Measurements from ENCODE around the gene SEPTIN10. TPM values are rescaled to one million over a fixed set of nuclear protein-coding genes. Genes with fewer than 3 reads are reported as not detected.
A peak's percentile ranks its signal among the peaks of the same experiment; 100 is the strongest.

SEPTIN10 gene
- total RNA-seq: 1 to 10 TPM; 1.5 to 7.2 TPM

- Mint-ChIP-seq H3K27me3 (ENCODE audit: low read depth) (peaks cover 79% of the 10 kb centered on the region), H3K4me1 (ENCODE audit: low read depth) (peaks cover 17% of the 10 kb centered on the region), H3K27ac (peak within 1 kb of the TSS; percentile 84), H3K9me3 (no peaks in the 10 kb centered on the region), H3K36me3 (ENCODE audit: insufficient read depth in 2 of 2) (peaks cover 0 to 5% of the 10 kb centered on the region in 2 donors), H3K4me3 (peak within 1 kb of the TSS; percentile 93)
- DNase-seq (peak; percentile 87 to 88), ATAC-seq (replicated peaks in 1 of 2) (peak; percentile 88 to 89)
Measured at GRCh38 chr2:109613922-109614714, at the start of gene SEPTIN10, which contains the start of gene SOWAHC. Gene SEPTIN10 (minus strand): TSS chr2:109613966. CDS start chr2:109613827, 139 bp downstream. Gene SOWAHC (plus strand): TSS chr2:109614364. CDS start chr2:109614490, 126 bp downstream.

- peaks cover 27% of the 10 kb centered on the region for H3K27me3 Mint-ChIP-seq (ENCODE audit: low read depth)
- DNase-seq (no peak), ATAC-seq (replicated peaks in 1 of 2) (no peak)
- no peaks in the 10 kb centered on the region for H3K9me3 Mint-ChIP-seq
- H3K27ac Mint-ChIP-seq: no peak overlapping the region
- H3K4me1 Mint-ChIP-seq (ENCODE audit: low read depth): no peaks in the 10 kb centered on the region
- no peaks in the 10 kb centered on the region for H3K36me3 Mint-ChIP-seq (ENCODE audit: insufficient read depth in 2 of 2)
- no peak overlapping the region for H3K4me3 Mint-ChIP-seq
Measured at GRCh38 chr2:109662889-109663288, 49.1 kb upstream of the SEPTIN10 start.

GRCh38 chr2:109660046-109660860, 46.5 kb upstream of the SEPTIN10 start:
- ATAC-seq (replicated peaks in 1 of 2) (no peak), DNase-seq (no peak)
- H3K4me3 Mint-ChIP-seq: no peak overlapping the region
- no peak overlapping the region for H3K27ac Mint-ChIP-seq
- no peaks in the 10 kb centered on the region for H3K4me1 Mint-ChIP-seq (ENCODE audit: low read depth)
- H3K27me3 Mint-ChIP-seq (ENCODE audit: low read depth): peaks cover 26% of the 10 kb centered on the region
- H3K36me3 Mint-ChIP-seq (ENCODE audit: insufficient read depth in 2 of 2): no peaks in the 10 kb centered on the region
- no peaks in the 10 kb centered on the region for H3K9me3 Mint-ChIP-seq

DNA sequence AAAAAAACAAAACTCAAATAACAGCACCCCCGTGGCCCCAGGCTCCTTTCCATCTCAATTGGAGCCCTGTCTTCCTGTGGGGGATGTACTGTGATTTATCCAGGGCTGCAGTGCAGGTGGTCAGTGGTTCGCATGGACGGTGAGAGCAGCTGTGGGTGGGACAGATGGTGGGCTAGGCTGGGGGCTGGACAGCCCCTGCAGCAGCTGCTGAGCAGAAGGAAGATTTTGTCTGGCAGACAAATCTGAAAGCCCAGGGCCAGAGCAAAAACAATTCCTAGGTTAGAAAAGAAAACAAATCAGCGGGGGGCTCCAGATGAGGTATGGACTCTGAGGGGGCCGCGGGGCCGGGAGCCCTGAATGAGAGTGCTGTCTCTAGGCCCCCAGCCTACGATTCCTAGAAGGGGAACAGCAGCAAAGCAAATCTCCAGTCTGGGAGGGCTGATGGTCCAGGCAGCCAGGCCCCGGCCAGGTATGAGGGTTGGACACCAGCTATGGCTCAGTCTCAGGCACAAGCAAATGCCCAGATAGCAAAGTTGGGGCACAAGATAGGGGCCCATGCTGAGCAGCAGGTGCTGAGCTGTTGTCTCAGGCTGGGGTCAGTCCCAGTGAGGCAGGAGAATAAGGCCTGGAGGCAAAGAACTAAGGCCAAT, 45.8 kb upstream of the SEPTIN10 start:
- ATAC-seq (replicated peaks in 1 of 2) (no peak), DNase-seq (no peak)
- Mint-ChIP-seq H3K9me3 (no peaks in the 10 kb centered on the region), H3K36me3 (ENCODE audit: insufficient read depth in 2 of 2) (no peaks in the 10 kb centered on the region), H3K4me1 (ENCODE audit: low read depth) (no peaks in the 10 kb centered on the region), H3K27me3 (ENCODE audit: low read depth) (peaks cover 26% of the 10 kb centered on the region), H3K4me3 (no peak overlapping the region), H3K27ac (no peak overlapping the region)

- Mint-ChIP-seq H3K4me3 (no peak overlapping the region), H3K4me1 (ENCODE audit: low read depth) (no peaks in the 10 kb centered on the region), H3K9me3 (no peaks in the 10 kb centered on the region), H3K27me3 (ENCODE audit: low read depth) (peaks cover 20% of the 10 kb centered on the region), H3K36me3 (ENCODE audit: insufficient read depth in 2 of 2) (no peaks in the 10 kb centered on the region), H3K27ac (no peak overlapping the region)
- DNase-seq (no peak), ATAC-seq (replicated peaks in 1 of 2) (no peak)
Measured at GRCh38 chr2:109655287-109655686, 41.5 kb upstream of the SEPTIN10 start.

- Mint-ChIP-seq H3K36me3 (ENCODE audit: insufficient read depth in 2 of 2) (no peaks in the 10 kb centered on the region), H3K27me3 (ENCODE audit: low read depth) (peaks cover 27% of the 10 kb centered on the region), H3K4me3 (no peak overlapping the region), H3K4me1 (ENCODE audit: low read depth) (no peaks in the 10 kb centered on the region), H3K27ac (no peak overlapping the region), H3K9me3 (no peaks in the 10 kb centered on the region)
- no peak for ATAC-seq (replicated peaks in 1 of 2)
- DNase-seq: no peak
Measured at GRCh38 chr2:109654326-109655050, 40.7 kb upstream of the SEPTIN10 start.

DNA sequence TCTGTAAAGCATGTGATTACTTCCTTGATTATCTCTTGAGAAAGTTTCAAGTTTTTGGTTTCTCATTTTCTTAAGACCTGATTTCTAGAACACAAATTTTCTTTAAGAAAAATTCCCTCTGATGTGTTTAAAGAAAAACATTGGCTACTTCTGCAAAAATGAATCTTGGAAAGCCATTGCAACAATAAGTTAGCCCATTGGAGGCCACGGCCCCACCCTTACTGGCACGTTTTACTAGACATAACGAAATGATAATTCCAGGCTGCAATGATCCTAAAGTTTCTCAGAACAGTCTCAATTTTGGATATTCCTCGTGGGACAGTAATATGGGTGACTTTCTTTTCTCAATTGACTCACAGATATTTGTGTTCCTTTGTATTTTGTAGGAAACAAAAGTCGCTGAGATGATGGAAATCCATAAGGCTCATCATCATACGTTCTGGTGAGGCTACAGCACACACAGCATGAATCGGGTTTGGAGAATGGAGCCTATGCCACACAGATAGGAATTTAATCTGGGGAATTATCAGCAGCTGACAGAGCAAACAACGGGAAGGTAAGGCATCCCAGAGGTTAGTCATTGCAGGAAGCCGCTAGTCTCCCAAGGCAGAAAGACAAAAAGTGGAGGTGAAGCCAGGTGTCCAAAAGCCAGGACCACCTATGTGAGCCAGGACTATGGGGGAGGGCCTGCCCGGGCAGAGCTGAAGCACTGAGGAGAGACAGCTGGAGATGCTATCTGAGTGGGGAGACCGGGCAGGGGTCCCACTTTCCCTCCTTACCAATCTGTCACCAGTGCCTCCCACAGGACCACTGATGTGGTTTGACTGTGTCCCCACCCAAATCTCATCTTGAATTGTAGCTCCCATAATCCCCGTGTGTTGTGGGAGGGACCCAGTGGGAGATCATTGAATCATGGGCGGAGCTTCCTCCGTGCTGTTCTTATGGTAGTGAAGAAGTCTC, 36.2 kb upstream of the SEPTIN10 start:
- no peak overlapping the region for H3K27ac Mint-ChIP-seq
- no peak overlapping the region for H3K4me3 Mint-ChIP-seq
- DNase-seq (no peak), ATAC-seq (replicated peaks in 1 of 2) (no peak)
- no peaks in the 10 kb centered on the region for H3K9me3 Mint-ChIP-seq
- no peaks in the 10 kb centered on the region for H3K36me3 Mint-ChIP-seq (ENCODE audit: insufficient read depth in 2 of 2)
- H3K4me1 Mint-ChIP-seq (ENCODE audit: low read depth): no peaks in the 10 kb centered on the region
- peaks cover 18% of the 10 kb centered on the region for H3K27me3 Mint-ChIP-seq (ENCODE audit: low read depth)

DNA sequence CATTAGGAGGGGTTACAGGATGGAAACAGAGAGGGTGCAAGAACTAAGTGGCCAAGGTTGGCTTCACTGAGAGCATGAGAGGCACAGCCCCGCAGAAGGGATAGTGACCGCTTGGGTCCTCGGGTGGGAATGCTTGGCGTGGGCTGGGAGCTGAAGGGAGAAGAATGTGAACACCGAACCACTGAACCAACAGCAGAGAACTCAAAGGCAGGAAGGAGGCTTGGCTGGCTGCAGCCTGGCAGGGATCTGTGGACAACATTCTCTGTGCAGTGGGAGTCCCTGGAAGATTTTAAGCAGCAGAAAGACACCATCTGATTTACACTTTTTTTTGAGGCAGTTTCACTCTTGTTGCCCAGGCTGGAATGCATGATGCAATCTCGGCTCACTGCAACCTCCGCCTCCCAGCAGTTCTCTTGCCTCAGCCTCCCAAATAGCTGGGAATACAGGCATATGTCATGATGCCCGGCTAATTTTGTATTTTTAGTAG, 34.3 kb upstream of the SEPTIN10 start:
- no peak overlapping the region for H3K27ac Mint-ChIP-seq
- H3K27me3 Mint-ChIP-seq (ENCODE audit: low read depth): peaks cover 14% of the 10 kb centered on the region
- ATAC-seq (replicated peaks in 1 of 2): no peak
- no peak for DNase-seq
- H3K4me3 Mint-ChIP-seq: no peak overlapping the region
- no peaks in the 10 kb centered on the region for H3K36me3 Mint-ChIP-seq (ENCODE audit: insufficient read depth in 2 of 2)
- no peaks in the 10 kb centered on the region for H3K9me3 Mint-ChIP-seq
- no peaks in the 10 kb centered on the region for H3K4me1 Mint-ChIP-seq (ENCODE audit: low read depth)

DNA sequence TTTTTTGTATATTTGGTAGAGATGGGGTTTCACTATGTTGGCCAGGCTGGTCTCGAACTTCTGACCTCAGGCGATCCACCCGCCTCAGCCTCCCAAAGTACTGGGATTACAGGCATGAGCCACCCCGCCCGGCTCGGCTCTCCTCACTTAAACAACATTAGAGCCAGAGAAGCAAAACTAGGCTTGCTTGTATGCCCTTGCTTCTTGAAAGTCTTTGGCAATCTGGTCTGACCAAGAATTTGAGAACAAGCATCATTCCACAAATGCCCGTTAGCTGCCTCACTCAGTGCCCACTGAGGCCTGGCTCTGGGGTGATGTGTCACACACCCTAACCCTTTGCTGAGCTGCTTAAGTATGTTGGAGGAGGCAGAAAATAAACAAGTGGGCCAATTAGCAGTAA, 33.9 kb upstream of the SEPTIN10 start:
- H3K9me3 Mint-ChIP-seq: no peaks in the 10 kb centered on the region
- H3K4me1 Mint-ChIP-seq (ENCODE audit: low read depth): no peaks in the 10 kb centered on the region
- peaks cover 14% of the 10 kb centered on the region for H3K27me3 Mint-ChIP-seq (ENCODE audit: low read depth)
- no peak for ATAC-seq (replicated peaks in 1 of 2)
- H3K36me3 Mint-ChIP-seq (ENCODE audit: insufficient read depth in 2 of 2): no peaks in the 10 kb centered on the region
- H3K27ac Mint-ChIP-seq: no peak overlapping the region
- no peak for DNase-seq
- H3K4me3 Mint-ChIP-seq: no peak overlapping the region

- no peak overlapping the region for H3K27ac Mint-ChIP-seq
- H3K4me1 Mint-ChIP-seq (ENCODE audit: low read depth): no peaks in the 10 kb centered on the region
- H3K36me3 Mint-ChIP-seq (ENCODE audit: insufficient read depth in 2 of 2): no peaks in the 10 kb centered on the region
- no peak overlapping the region for H3K4me3 Mint-ChIP-seq
- H3K9me3 Mint-ChIP-seq: no peaks in the 10 kb centered on the region
- peaks cover 14% of the 10 kb centered on the region for H3K27me3 Mint-ChIP-seq (ENCODE audit: low read depth)
- DNase-seq (no peak), ATAC-seq (replicated peaks in 1 of 2) (no peak)
Measured at GRCh38 chr2:109646961-109647360, 33.2 kb upstream of the SEPTIN10 start.

DNA sequence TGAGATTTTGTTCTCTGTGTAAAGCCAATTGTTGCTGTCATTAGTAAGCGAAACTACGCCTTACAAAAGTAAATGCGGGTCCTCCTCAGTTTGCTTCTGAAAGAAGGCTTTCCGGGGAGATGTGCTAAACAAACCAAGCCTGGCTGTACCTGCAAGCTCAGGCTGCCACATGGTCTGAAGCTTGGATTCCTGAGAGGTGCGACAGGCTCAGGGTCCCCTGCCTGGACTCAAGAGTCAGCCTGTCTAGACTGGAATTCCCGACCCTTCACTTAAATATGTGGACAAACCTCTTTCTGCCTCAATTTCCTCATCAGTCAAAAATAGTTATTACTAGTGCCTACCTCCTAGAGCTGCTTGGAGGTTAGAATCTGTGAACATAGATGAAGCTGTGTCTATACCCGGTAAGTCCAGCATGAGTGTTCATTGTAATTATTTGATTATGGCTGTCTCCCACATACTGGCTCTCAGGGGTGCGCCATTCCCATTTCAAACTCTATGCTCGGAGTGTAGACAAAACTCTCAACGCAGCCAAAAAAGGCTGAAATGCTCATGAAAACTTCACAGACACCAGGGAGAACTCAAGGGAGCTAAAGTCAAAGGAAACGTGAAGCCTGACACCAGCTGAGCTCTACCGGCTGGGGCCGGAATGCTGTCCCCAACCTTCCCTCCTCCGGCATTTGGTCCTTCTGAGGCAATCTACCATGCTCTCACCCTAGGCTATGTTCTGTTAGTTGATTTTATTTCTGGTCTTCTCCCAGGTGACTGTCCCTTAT, 31.8 kb upstream of the SEPTIN10 start:
- Mint-ChIP-seq H3K4me1 (ENCODE audit: low read depth) (no peaks in the 10 kb centered on the region), H3K9me3 (no peaks in the 10 kb centered on the region), H3K36me3 (ENCODE audit: insufficient read depth in 2 of 2) (no peaks in the 10 kb centered on the region), H3K27ac (no peak overlapping the region), H3K4me3 (no peak overlapping the region), H3K27me3 (ENCODE audit: low read depth) (peaks cover 14% of the 10 kb centered on the region)
- DNase-seq (no peak), ATAC-seq (replicated peaks in 1 of 2) (no peak)
